Measurements from ENCODE around the gene HES2.

GRCh38 chr1:6416906-6417305 is 2.8 kb downstream of the HES2 start:
- TF ChIP-seq POLR2A (IDR thresholded peaks at IDR 0.05; ENCODE audit: low read length) (no peak), GATA1 (IDR thresholded peaks at IDR 0.05; ENCODE audit: low read depth, low read length) (no peak)
